A549 (cell line): ENCODE measurements around the gene GAREM1.

ENCODE experiments used
- CBX2 ChIP-seq: fragments of 200-600 bp; sonication (generic); IDR thresholded peaks from 2 replicates; pipeline ENCODE4 v1.6.1; 2016; ENCODE audit warnings: low read depth, mild to moderate bottlenecking, borderline replicate concordance
- CTCF ChIP-seq: fragments of >200 bp; sonication (Bioruptor Twin); formaldehyde crosslinking; IDR thresholded peaks from 3 replicates; pipeline ENCODE4 v1.5.1; 2016
- EHMT2 ChIP-seq: fragments of 200-600 bp; sonication (generic); IDR thresholded peaks from 2 replicates; pipeline ENCODE4 v1.6.1; 2016; ENCODE audit warnings: antibody characterized with exemption, low read depth, mild to moderate bottlenecking, moderate library complexity
- HOXB5 ChIP-seq: fragments of 250-450 bp; sonication (Bioruptor Pico); IDR thresholded peaks from 2 replicates; pipeline ENCODE4 v1.5.0; 2020; ENCODE audit warnings: mild to moderate bottlenecking, moderate library complexity
- MAZ ChIP-seq: fragments of 150-350 bp; IDR thresholded peaks from 2 replicates; pipeline ENCODE4 v1.6.1; 2014; ENCODE audit warnings: antibody characterized with exemption, low read depth, low read length, borderline replicate concordance
- MYC ChIP-seq: IDR thresholded peaks from 2 replicates; pipeline ENCODE4 v1.6.1; 2012; ENCODE audit warnings: mild to moderate bottlenecking, inconsistent platforms, low read length, improper control_type of control experiment, borderline replicate concordance
- POLR2A ChIP-seq: IDR thresholded peaks from 2 replicates; pipeline ENCODE4 v1.6.1; 2012; ENCODE audit warnings: mild to moderate bottlenecking, low read length
- SMC3 ChIP-seq: fragments of >200 bp; sonication (Bioruptor Twin); formaldehyde crosslinking; IDR thresholded peaks from 3 replicates; pipeline ENCODE4 v1.6.1; 2018; ENCODE audit warnings: inconsistent platforms
- USF2 ChIP-seq: fragments of 450-650 bp; IDR thresholded peaks from 2 replicates; pipeline ENCODE4 v1.6.1; 2014; ENCODE audit warnings: antibody characterized with exemption

GRCh38 chr18:32251466-32251865 is 219.2 kb downstream of the GAREM1 start:
- TF ChIP-seq CTCF = no peak
- no peak for TF ChIP-seq MYC
- TF ChIP-seq HOXB5 (CRISPR knock-in tag) = no peak
- no peak for TF ChIP-seq EHMT2
- TF ChIP-seq USF2 = no peak
- no peak for TF ChIP-seq SMC3
- TF ChIP-seq MAZ = no peak
- TF ChIP-seq POLR2A = no peak
- no peak for TF ChIP-seq CBX2
